H1 (cell line): ENCODE measurements around the gene GPX4. TPM values are rescaled to one million over a fixed set of nuclear protein-coding genes. Genes with fewer than 3 reads are reported as not detected.

Experiments
- CTCF ChIA-PET: fragments of 300-600 bp; sonication (Branson Sonifier 250); formaldehyde crosslinking; loops from one replicate; lab custom pipeline; 2021; ENCODE audit not compliant: partially characterized antibody; lab: Charles Lee
- POLR2A ChIA-PET: fragments of 300-600 bp; sonication (Branson Sonifier 250); formaldehyde crosslinking; loops from one replicate; lab custom pipeline; 2021; ENCODE audit warnings: inconsistent platforms; ENCODE audit not compliant: partially characterized antibody; lab: Charles Lee
- DNase-seq, 2 experiments: peaks; one replicate each; pipeline versions ENCODE4 v3.0.0 to v3.0.0-alpha.2; 2010 to 2022; ENCODE audit warnings: low spot score in 2 of 2, low read depth in 1 of 2, mixed read lengths in 1 of 2
- FAIRE-seq: peaks from 2 replicates; lab custom pipeline; 2011; peaks lifted over from hg19 to GRCh38; lab: Jason Lieb, UNC
- H2AFZ ChIP-seq: 2 replicates; pipeline ENCODE4 v1.8.1; 2012; ENCODE audit warnings: low read length, inconsistent platforms
- H2AK5ac ChIP-seq: 2 replicates; pipeline ENCODE4 v1.6.1; 2013; ENCODE audit warnings: low read depth, low read length
- H2BK120ac ChIP-seq: replicated peaks from 2 replicates; pipeline ENCODE3; 2013; ENCODE audit warnings: low read depth, low read length, inconsistent platforms
- H2BK12ac ChIP-seq: 2 replicates; pipeline ENCODE4 v1.6.1; 2013; ENCODE audit warnings: low read depth, low read length
- H2BK15ac ChIP-seq: 2 replicates; pipeline ENCODE4 v1.6.1; 2013; ENCODE audit warnings: low read length
- H2BK20ac ChIP-seq: 2 replicates; pipeline ENCODE4 v1.6.1; 2013; ENCODE audit warnings: low read length
- H2BK5ac ChIP-seq: 2 replicates; pipeline ENCODE4 v1.6.1; 2013; ENCODE audit warnings: low read depth, low read length
- H3K14ac ChIP-seq: 2 replicates; pipeline ENCODE4 v1.6.1; 2013; ENCODE audit warnings: inconsistent platforms; ENCODE audit not compliant: insufficient read length
- H3K18ac ChIP-seq: 2 replicates; pipeline ENCODE4 v1.6.1; 2013; ENCODE audit warnings: low read length; ENCODE audit errors: extremely low read depth
- H3K23ac ChIP-seq: 2 replicates; pipeline ENCODE4 v1.6.1; 2013; ENCODE audit warnings: inconsistent platforms; ENCODE audit not compliant: insufficient read length
- H3K23me2 ChIP-seq: 2 replicates; pipeline ENCODE4 v1.6.1; 2013; ENCODE audit warnings: low read depth, low read length
- H3K27ac ChIP-seq: 2 replicates; pipeline ENCODE4 v1.6.1; 2011; ENCODE audit warnings: low read depth, low read length, inconsistent platforms
- H3K27me3 ChIP-seq, 4 experiments: replicated peaks in 1 of 4; 1 replicate in 1 of 4; 2 replicates in 3 of 4; pipeline versions ENCODE4 v1.6.1 to v1.8.1; 2011 to 2013; ENCODE audit warnings: low read length in 3 of 4, mild to moderate bottlenecking in 3 of 4, inconsistent platforms in 2 of 4, mixed read lengths in 2 of 4, moderate library complexity in 1 of 4; ENCODE audit not compliant: control insufficient read depth in 3 of 4, insufficient read depth in 3 of 4; ENCODE audit errors: extremely low read depth in 1 of 4
- H3K36me3 ChIP-seq, 4 experiments: 2 replicates each; pipeline versions ENCODE4 v1.6.1 to v1.8.1; 2011 to 2013; ENCODE audit warnings: mild to moderate bottlenecking in 4 of 4, low read length in 3 of 4, moderate library complexity in 2 of 4, control low read depth in 1 of 4, inconsistent platforms in 1 of 4; ENCODE audit not compliant: insufficient read depth in 4 of 4, control insufficient read depth in 2 of 4
- H3K4ac ChIP-seq: replicated peaks from 2 replicates; pipeline ENCODE3; 2013; ENCODE audit warnings: low read length, low read depth, mixed read lengths, inconsistent platforms; ENCODE audit not compliant: insufficient read length
- H3K4me1 ChIP-seq, 4 experiments: replicated peaks in 1 of 4; 1 replicate in 1 of 4; 2 replicates in 3 of 4; pipeline versions ENCODE4 v1.6.1 to v1.8.1; 2011 to 2013; ENCODE audit warnings: low read length in 3 of 4, inconsistent platforms in 2 of 4, mixed read lengths in 1 of 4; ENCODE audit not compliant: insufficient read depth in 4 of 4, control insufficient read depth in 3 of 4
- H3K4me2 ChIP-seq, 2 experiments: 2 replicates each; pipeline versions ENCODE4 v1.6.1 to v1.8.1; 2011 to 2013; ENCODE audit warnings: low read depth in 2 of 2, low read length in 2 of 2, control low read depth in 1 of 2, inconsistent platforms in 1 of 2, mild to moderate bottlenecking in 1 of 2; ENCODE audit not compliant: insufficient read depth in 1 of 2
- H3K4me3 ChIP-seq, 4 experiments: fragments of 200-600, 300-600 bp in 1 of 4; sonication (generic), shearing (Covaris generic), sonication (Bioruptor Twin) in 1 of 4; 2 replicates each; pipeline versions ENCODE4 v1.5.1 to v1.8.1; 2011 to 2016; ENCODE audit warnings: low read length in 4 of 4, low read depth in 3 of 4, control low read depth in 2 of 4, inconsistent platforms in 2 of 4, mild to moderate bottlenecking in 2 of 4, mixed read lengths in 1 of 4, moderate library complexity in 1 of 4; ENCODE audit not compliant: insufficient read depth in 2 of 4; ENCODE audit errors: extremely low read depth in 1 of 4
- H3K56ac ChIP-seq: replicated peaks from 2 replicates; pipeline ENCODE3; 2013; ENCODE audit warnings: low read depth, mild to moderate bottlenecking, mixed read lengths, low read length, inconsistent platforms; ENCODE audit not compliant: insufficient read length
- H3K79me1 ChIP-seq: 2 replicates; pipeline ENCODE4 v1.6.1; 2013; ENCODE audit warnings: low read depth, low read length, control low read depth
- H3K79me2 ChIP-seq, 2 experiments: 2 replicates each; pipeline versions ENCODE4 v1.6.1 to v1.8.1; 2012 to 2013; ENCODE audit warnings: low read length in 2 of 2, mild to moderate bottlenecking in 2 of 2, inconsistent platforms in 1 of 2; ENCODE audit not compliant: insufficient read depth in 2 of 2, control insufficient read depth in 1 of 2
- H3K9ac ChIP-seq, 4 experiments: replicated peaks in 1 of 4; 1 replicate in 1 of 4; 2 replicates in 3 of 4; pipeline versions ENCODE4 v1.6.1 to v1.8.1; 2011 to 2013; ENCODE audit warnings: low read depth in 3 of 4, low read length in 3 of 4, control low read depth in 2 of 4, mild to moderate bottlenecking in 2 of 4, moderate library complexity in 2 of 4, inconsistent platforms in 1 of 4; ENCODE audit errors: extremely low read depth in 1 of 4
- H3K9me3 ChIP-seq, 2 experiments: 2 replicates each; pipeline versions ENCODE4 v1.6.1 to v1.8.1; 2012 to 2013; ENCODE audit warnings: mild to moderate bottlenecking in 2 of 2, moderate library complexity in 2 of 2, control low read depth in 1 of 2, inconsistent platforms in 1 of 2, low read depth in 1 of 2, low read length in 1 of 2, mixed read lengths in 1 of 2; ENCODE audit not compliant: insufficient read depth in 2 of 2
- H4K20me1 ChIP-seq, 2 experiments: replicated peaks in 1 of 2; 2 replicates each; pipeline versions ENCODE3 to v1.8.1; 2011 to 2013; ENCODE audit warnings: inconsistent platforms in 2 of 2, low read length in 2 of 2, mild to moderate bottlenecking in 1 of 2; ENCODE audit not compliant: insufficient read depth in 2 of 2, control insufficient read depth in 1 of 2
- H4K5ac ChIP-seq: 2 replicates; pipeline ENCODE4 v1.6.1; 2013; ENCODE audit warnings: low read length, low read depth, mixed read lengths, inconsistent platforms; ENCODE audit not compliant: insufficient read length
- H4K8ac ChIP-seq: 2 replicates; pipeline ENCODE4 v1.8.0; 2013; ENCODE audit warnings: mild to moderate bottlenecking, moderate library complexity, low read length, inconsistent platforms; ENCODE audit not compliant: insufficient read depth; ENCODE audit errors: extremely low read depth
- H4K91ac ChIP-seq: replicated peaks from 2 replicates; pipeline ENCODE3; 2013; ENCODE audit warnings: low read length, mixed read lengths, inconsistent platforms; ENCODE audit not compliant: insufficient read length
- WGBS, 2 experiments: shearing (Covaris generic) in 1 of 2; methylation state at CpG; one replicate each; pipeline versions ENCODE4 v1.1.6 to v1.1.7; 2013 to 2015; ENCODE audit warnings: low lambda C conversion rate in 2 of 2, mixed read lengths in 2 of 2, inconsistent platforms in 1 of 2, low coverage in 1 of 2, missing lambda C conversion rate in 1 of 2; ENCODE audit not compliant: insufficient replicate concordance in 2 of 2, insufficient coverage in 1 of 2, insufficient read length in 1 of 2; ENCODE audit errors: extremely low coverage in 1 of 2, missing lambda C conversion rate in 1 of 2; 5-methylcytosine and 5-hydroxymethylcytosine counted together
- polyA plus RNA-seq, 7 experiments: library from polyadenylated mRNA; depleted of rRNA in 3 of 7; stranded (reverse) in 5 of 7; unstranded in 2 of 7; fragments of >200 nt in 5 of 7; fragments of 200-250 nt in 2 of 7; gene quantifications; 1 replicate in 5 of 7; 2 replicates in 1 of 7; 4 replicates in 1 of 7; pipeline versions ENCODE4 v1.2.1 to v1.2.3, GENCODE V29; 2011 to 2013; ENCODE audit warnings: missing spikeins in 2 of 7, mixed read lengths in 2 of 7
- total RNA-seq: library from RNA; stranded (reverse); fragmentation: NEBNext Ultra II Directional; extraction: Animal tissue kit (Norgen Biotek cat#: 25700); gene quantifications from 2 replicates; pipeline ENCODE4 v1.2.1, GENCODE V29; 2021

GPX4 gene
- total and polyA plus RNA-seq, 2 of the 8 experiments (the other 6 are each of a cell fraction or from before 2014, with no cell fraction given), result 342 to 693 TPM

DNA sequence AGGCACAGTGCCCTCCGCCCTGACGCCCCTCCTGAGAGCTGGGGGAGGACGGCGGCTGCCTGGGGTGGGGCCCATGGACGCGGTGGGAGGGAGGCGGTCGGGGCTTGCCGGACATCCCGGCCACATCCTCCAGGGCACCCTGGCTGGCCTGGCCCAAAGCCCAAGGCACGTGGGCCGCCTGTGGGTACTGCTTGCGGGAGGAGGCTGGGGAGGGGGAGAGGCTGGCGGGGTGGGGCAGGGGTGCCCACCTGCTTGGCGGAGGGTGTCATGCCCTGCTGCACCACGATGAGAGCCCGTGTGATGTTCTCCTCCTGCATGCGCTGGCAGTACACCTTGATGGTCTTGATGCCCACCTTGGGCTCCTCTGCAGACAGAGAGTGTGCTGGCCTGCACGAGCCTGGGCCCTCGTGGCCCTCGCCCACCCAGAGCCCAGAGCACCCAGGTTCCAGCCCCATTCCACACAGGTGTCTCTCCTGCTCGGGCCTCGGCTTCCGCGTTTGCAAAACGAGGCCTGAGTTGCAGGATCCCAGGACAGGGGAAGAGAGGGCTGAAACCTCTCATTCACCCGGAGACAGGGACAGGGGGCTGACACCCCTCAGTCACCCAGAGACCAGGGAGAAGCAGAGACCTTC, 12.1 kb upstream of the GPX4 start:
- CTCF ChIA-PET, result interaction anchor here (0.8 to 3.0 kb wide), 4 partner anchors 22 to 130 kb away, joined by 3 to 10 read pairs (median 6); no protein-coding TSS in a partner anchor

More for the DNA sequence above, 12.1 kb upstream of the GPX4 start:
- H4K5ac ChIP-seq, result no peak overlapping the region
- H3K14ac ChIP-seq, result no peak overlapping the region
- no peak overlapping the region for H2BK20ac ChIP-seq
- no peak overlapping the region for H2BK12ac ChIP-seq
- peaks cover 5% of the 10 kb centered on the region for H3K23me2 ChIP-seq
- POLR2A ChIA-PET, result interaction anchor here (1.0 to 8.7 kb wide), 9 partner anchors 9 to 64 kb away, joined by 3 to 116 read pairs (median 6); partner anchors contain the start of gene GPX4
- no peak overlapping the region for H2AK5ac ChIP-seq
- no peak overlapping the region for H3K4ac ChIP-seq
- peaks cover 11 to 20% of the 10 kb centered on the region in 2 experiments for H4K20me1 ChIP-seq
- no peak overlapping the region for H3K4me2 ChIP-seq
- H3K23ac ChIP-seq, result no peak overlapping the region
- 91% methylated on average over 23 of the region's 27 CpGs; no CpG with 5 or more reads in 1 of the 2 experiments for WGBS, 2 experiments
- H2BK15ac ChIP-seq, result no peak overlapping the region
- no peak overlapping the region for H2AFZ ChIP-seq
- peaks cover 8 to 19% of the 10 kb centered on the region in 2 experiments for H3K79me2 ChIP-seq
- no peak overlapping the region for H3K18ac ChIP-seq
- no peak overlapping the region; the same call in 1 of the 2 replicates for H4K8ac ChIP-seq
- no peak overlapping the region for H2BK120ac ChIP-seq
- no peaks in the 10 kb centered on the region; a peak in 1 of 7 replicates for H3K27me3 ChIP-seq
- no peak overlapping the region for H3K4me3 ChIP-seq
- no peak overlapping the region for H2BK5ac ChIP-seq
- H3K27ac ChIP-seq, result no peak overlapping the region
- no peaks in the 10 kb centered on the region for H3K9me3 ChIP-seq
- peaks cover 10% of the 10 kb centered on the region for H3K79me1 ChIP-seq
- H3K9ac ChIP-seq, result no peak overlapping the region
- FAIRE-seq (no peak), DNase-seq (no peak)
- no peak overlapping the region for H4K91ac ChIP-seq
- no peak overlapping the region for H3K56ac ChIP-seq
- H3K36me3 ChIP-seq, result peaks cover 4 to 44% (median 19%) of the 10 kb centered on the region in 4 experiments; a peak in 7 of 8 replicates
- H3K4me1 ChIP-seq, result peaks cover 0 to 8% (median 5%) of the 10 kb centered on the region in 4 experiments; a peak in 4 of 7 replicates
